Ascending aorta (tissue), 2 donors: ENCODE measurements around the gene NHSL1. TPM values are rescaled to one million over a fixed set of nuclear protein-coding genes. Genes with fewer than 3 reads are reported as not detected.
"Not testable (repeated sequence)": the region's sequence is repeated elsewhere in the genome, so short reads cannot be mapped to it uniquely, and the experiment has no call there.

ENCODE experiments used
- DNase-seq, 2 donors: peaks; one replicate each; pipeline ENCODE4 v3.0.0-alpha.2; 2019; ENCODE audit warnings: low spot score in 2 of 2
- H3K27ac ChIP-seq, 2 donors: fragments of 200-600 bp; sonication (generic); one replicate each; pipeline ENCODE4 v1.5.1; 2016 to 2017; ENCODE audit warnings: mild to moderate bottlenecking in 1 of 2
- H3K27me3 ChIP-seq: fragments of 200-600 bp; sonication (generic); one replicate; pipeline ENCODE4 v1.5.1; 2017
- H3K36me3 ChIP-seq, 2 donors: fragments of 200-600 bp; sonication (generic); one replicate each; pipeline ENCODE4 v1.5.1; 2016
- H3K4me1 ChIP-seq, 2 donors: fragments of 200-600 bp; sonication (generic); one replicate each; pipeline ENCODE4 v1.5.1; 2016 to 2017; ENCODE audit warnings: mild to moderate bottlenecking in 1 of 2
- H3K4me3 ChIP-seq, 2 donors: fragments of 200-600 bp; sonication (generic); one replicate each; pipeline ENCODE4 v1.5.1; 2016 to 2017; ENCODE audit warnings: mild to moderate bottlenecking in 1 of 2
- H3K9me3 ChIP-seq, 2 donors: fragments of 200-600 bp; sonication (generic); one replicate each; pipeline ENCODE4 v1.5.1; 2016
- CTCF ChIP-seq, 3 experiments: fragments of 200-600 bp in 2 of 3; fragments of 450-650 bp in 1 of 3; sonication (generic) in 2 of 3; IDR thresholded peaks; one replicate each; pipeline ENCODE4 v1.5.1; 2016 to 2019; ENCODE audit warnings: antibody characterized with exemption in 3 of 3, mild to moderate bottlenecking in 1 of 3, moderate library complexity in 1 of 3
- intact Hi-C: fragments of 100-400 bp; cut with DNase I; formaldehyde crosslinking; loops from one replicate; pipeline ENCODE4 v1.15.1; 2023
- total RNA-seq: library from RNA; depleted of rRNA; stranded (reverse); fragments of >200 nt; gene quantifications from one replicate; pipeline ENCODE4 v1.1.0, GENCODE V29; 2016

NHSL1 gene
- total RNA-seq, 1 donor from 2014 or later = 10.4 TPM

GRCh38 chr6:138429761-138430160, 69.5 kb downstream of the NHSL1 start:
- Histone ChIP-seq H3K36me3 (no peaks in the 10 kb centered on the region), H3K27me3 (no peaks in the 10 kb centered on the region), H3K27ac (no peak overlapping the region), H3K4me3 (no peak overlapping the region), H3K4me1 (no peaks in the 10 kb centered on the region), H3K9me3 (no peaks in the 10 kb centered on the region)
- intact Hi-C loops = loop anchor here (1.0 to 5.0 kb wide), 3 partner anchors 88 to 338 kb away; no protein-coding TSS in a partner anchor
- no peak for DNase-seq
- no peak for TF ChIP-seq CTCF (IDR thresholded peaks at IDR 0.05)

GRCh38 chr6:138428944-138429598, 70.2 kb downstream of the NHSL1 start:
- DNase-seq = no peak
- no peak overlapping the region for H3K4me3 ChIP-seq
- H3K27ac ChIP-seq = no peak overlapping the region
- no peaks in the 10 kb centered on the region for H3K4me1 ChIP-seq
- H3K27me3 ChIP-seq = no peaks in the 10 kb centered on the region
- TF ChIP-seq CTCF (IDR thresholded peaks at IDR 0.05) = peak; percentile 32 to 62 (median 51)
- intact Hi-C loops = loop anchor here (1.0 to 5.0 kb wide), 3 partner anchors 88 to 338 kb away; no protein-coding TSS in a partner anchor
- H3K9me3 ChIP-seq = no peaks in the 10 kb centered on the region
- no peaks in the 10 kb centered on the region for H3K36me3 ChIP-seq

- H3K4me3 ChIP-seq = no peak overlapping the region
These were observed 71.6 kb downstream of the NHSL1 start for GRCh38 chr6:138427701-138428100.

GRCh38 chr6:138426500-138427123, 72.7 kb downstream of the NHSL1 start:
- TF ChIP-seq CTCF (IDR thresholded peaks at IDR 0.05) = no peak
- H3K4me1 ChIP-seq = no peaks in the 10 kb centered on the region
- H3K36me3 ChIP-seq = no peaks in the 10 kb centered on the region
- H3K9me3 ChIP-seq = no peaks in the 10 kb centered on the region
- no peak for DNase-seq
- no peak overlapping the region for H3K27ac ChIP-seq
- intact Hi-C loops = loop anchor here (5.0 kb wide), 2 partner anchors 91 to 341 kb away; no protein-coding TSS in a partner anchor
- H3K4me3 ChIP-seq = no peak overlapping the region
- no peaks in the 10 kb centered on the region for H3K27me3 ChIP-seq

More at GRCh38 chr6:138427701-138428100, 71.6 kb downstream of the NHSL1 start:
- Histone ChIP-seq H3K4me1 (no peaks in the 10 kb centered on the region), H3K9me3 (no peaks in the 10 kb centered on the region), H3K27ac (no peak overlapping the region), H3K27me3 (no peaks in the 10 kb centered on the region), H3K36me3 (no peaks in the 10 kb centered on the region)
- TF ChIP-seq CTCF (IDR thresholded peaks at IDR 0.05) = no peak
- intact Hi-C loops = loop anchor here (5.0 kb wide), 2 partner anchors 90 to 340 kb away; no protein-coding TSS in a partner anchor
- DNase-seq = no peak

- DNase-seq, H3K27ac ChIP-seq, H3K36me3 ChIP-seq, H3K4me1 ChIP-seq, H3K9me3 ChIP-seq, H3K4me3 ChIP-seq, H3K27me3 ChIP-seq: not testable (repeated sequence)
- intact Hi-C loops = loop anchor here (5.0 kb wide), 2 partner anchors 92 to 342 kb away; no protein-coding TSS in a partner anchor
These were observed 74.0 kb downstream of the NHSL1 start for GRCh38 chr6:138425256-138425655.
